Mesenchymal stem cell (in vitro differentiated cells and primary cell): ENCODE data around the gene SLC5A3.

ENCODE experiments used
- DNase-seq: peaks from one replicate; pipeline ENCODE4 v3.0.0-alpha.2; 2013
- H2AFZ ChIP-seq: one replicate; pipeline ENCODE4 v1.6.1; 2013; ENCODE audit warnings: low read depth, mild to moderate bottlenecking, control low read depth, inconsistent platforms, low read length, moderate library complexity
- H2AK5ac ChIP-seq: 2 replicates; pipeline ENCODE4 v1.6.1; 2013; ENCODE audit warnings: low read length, moderate library complexity, mild to moderate bottlenecking, inconsistent platforms; ENCODE audit not compliant: severe bottlenecking
- H2BK120ac ChIP-seq: one replicate; pipeline ENCODE4 v1.6.1; 2013; ENCODE audit warnings: low read depth, mild to moderate bottlenecking, inconsistent platforms, low read length, moderate library complexity
- H2BK12ac ChIP-seq, 2 experiments: one replicate each; pipeline ENCODE4 v1.6.1; 2013; ENCODE audit warnings: inconsistent platforms in 2 of 2, low read length in 2 of 2, mild to moderate bottlenecking in 2 of 2, moderate library complexity in 2 of 2, control low read depth in 1 of 2
- H2BK15ac ChIP-seq: one replicate; pipeline ENCODE4 v1.6.1; 2013; ENCODE audit warnings: mild to moderate bottlenecking, low read depth, inconsistent platforms; ENCODE audit not compliant: poor library complexity, severe bottlenecking
- H2BK5ac ChIP-seq: 2 replicates; pipeline ENCODE4 v1.6.1; 2013; ENCODE audit warnings: low read depth, mild to moderate bottlenecking, low read length, control low read depth, inconsistent platforms; ENCODE audit not compliant: poor library complexity, severe bottlenecking
- H3K14ac ChIP-seq, 2 experiments: one replicate each; pipeline ENCODE4 v1.6.1; 2013; ENCODE audit warnings: inconsistent platforms in 2 of 2, low read length in 2 of 2, control low read depth in 1 of 2, mild to moderate bottlenecking in 1 of 2, moderate library complexity in 1 of 2
- H3K18ac ChIP-seq, 2 experiments: one replicate each; pipeline ENCODE4 v1.6.1; 2013; ENCODE audit warnings: inconsistent platforms in 2 of 2, low read length in 2 of 2, control low read depth in 1 of 2, low read depth in 1 of 2, mild to moderate bottlenecking in 1 of 2
- H3K23ac ChIP-seq, 2 experiments: one replicate each; pipeline ENCODE4 v1.6.1; 2013; ENCODE audit warnings: inconsistent platforms in 2 of 2, low read length in 2 of 2, mild to moderate bottlenecking in 2 of 2, moderate library complexity in 2 of 2, control low read depth in 1 of 2
- H3K27ac ChIP-seq: 2 replicates; pipeline ENCODE4 v1.5.1; 2013; ENCODE audit warnings: mild to moderate bottlenecking, moderate library complexity, low read length, control low read depth, inconsistent platforms; ENCODE audit not compliant: poor library complexity, severe bottlenecking
- H3K27me3 ChIP-seq, 2 experiments: 2 replicates each; pipeline versions ENCODE4 v1.6.1 to v1.7.0; 2013; ENCODE audit warnings: low read length in 2 of 2, mild to moderate bottlenecking in 2 of 2, moderate library complexity in 2 of 2, control low read depth in 1 of 2, inconsistent platforms in 1 of 2; ENCODE audit not compliant: control insufficient read depth in 1 of 2, insufficient read depth in 1 of 2
- H3K36me3 ChIP-seq, 2 experiments: 2 replicates each; pipeline versions ENCODE4 v1.6.1 to v1.7.0; 2013; ENCODE audit warnings: low read length in 2 of 2, control low read depth in 1 of 2, inconsistent platforms in 1 of 2, low read depth in 1 of 2, mild to moderate bottlenecking in 1 of 2; ENCODE audit not compliant: insufficient read depth in 2 of 2, control insufficient read depth in 1 of 2
- H3K4ac ChIP-seq, 2 experiments: one replicate each; pipeline ENCODE4 v1.6.1; 2013; ENCODE audit warnings: inconsistent platforms in 2 of 2, low read length in 2 of 2, mild to moderate bottlenecking in 2 of 2, moderate library complexity in 2 of 2, control low read depth in 1 of 2, low read depth in 1 of 2
- H3K4me1 ChIP-seq: 2 replicates; pipeline ENCODE4 v1.6.1; 2013; ENCODE audit warnings: low read depth, low read length, control low read depth; ENCODE audit not compliant: control insufficient read depth, insufficient read depth
- H3K4me2 ChIP-seq: 2 replicates; pipeline ENCODE4 v1.6.1; 2013; ENCODE audit warnings: low read length, mild to moderate bottlenecking, inconsistent platforms; ENCODE audit not compliant: poor library complexity, severe bottlenecking
- H3K4me3 ChIP-seq, 2 experiments: 2 replicates each; pipeline versions ENCODE4 v1.5.1 to v1.7.0; 2013; ENCODE audit warnings: low read length in 2 of 2, mild to moderate bottlenecking in 2 of 2, control low read depth in 1 of 2, low read depth in 1 of 2; ENCODE audit not compliant: insufficient read depth in 1 of 2
- H3K79me1 ChIP-seq: replicated peaks from 2 replicates; pipeline ENCODE4 v1.6.1; 2013; ENCODE audit warnings: mild to moderate bottlenecking, control low read depth, low read length, inconsistent platforms; ENCODE audit not compliant: poor library complexity, severe bottlenecking
- H3K9ac ChIP-seq: 2 replicates; pipeline ENCODE4 v1.7.0; 2013; ENCODE audit warnings: mild to moderate bottlenecking, low read length, moderate library complexity
- H3K9me3 ChIP-seq: 2 replicates; pipeline ENCODE4 v1.7.0; 2013; ENCODE audit warnings: mild to moderate bottlenecking, low read length; ENCODE audit not compliant: control insufficient read depth
- H4K8ac ChIP-seq: one replicate; pipeline ENCODE4 v1.6.1; 2013; ENCODE audit warnings: inconsistent platforms, mild to moderate bottlenecking, low read length, moderate library complexity
- H4K91ac ChIP-seq: one replicate; pipeline ENCODE4 v1.6.1; 2013; ENCODE audit warnings: mild to moderate bottlenecking, low read length, inconsistent platforms
- WGBS: methylation state at CpG from one replicate; pipeline ENCODE4 v1.1.7; 2013; ENCODE audit warnings: mixed read lengths; 5-methylcytosine and 5-hydroxymethylcytosine counted together

Gene SLC5A3

GRCh38 chr21:34046917-34047316 is 26.5 kb upstream of the SLC5A3 start:
- Histone ChIP-seq H3K79me1 (no peaks in the 10 kb centered on the region), H3K23ac (no peak overlapping the region), H3K18ac (no peak overlapping the region), H2BK15ac (no peak overlapping the region), H3K27me3 (no peaks in the 10 kb centered on the region), H3K4me2 (no peak overlapping the region), H3K14ac (no peak overlapping the region), H3K4ac (no peak overlapping the region), H3K27ac (no peak overlapping the region), H4K8ac (no peak overlapping the region), H3K9ac (no peak overlapping the region), H3K4me3 (no peak overlapping the region), H3K9me3 (no peaks in the 10 kb centered on the region), H2AK5ac (no peak overlapping the region), H3K36me3 (no peaks in the 10 kb centered on the region), H3K4me1 (no peaks in the 10 kb centered on the region), H2BK5ac (no peak overlapping the region), H2BK120ac (no peak overlapping the region), H4K91ac (no peak overlapping the region), H2AFZ (no peak overlapping the region), H2BK12ac (no peak overlapping the region)
- no peak for DNase-seq
- WGBS, result 92% methylated on average over 4 of the region's 6 CpGs

- Histone ChIP-seq H3K4me1 (no peaks in the 10 kb centered on the region), H2BK120ac (no peak overlapping the region), H4K8ac (no peak overlapping the region), H3K79me1 (no peaks in the 10 kb centered on the region), H3K27ac (no peak overlapping the region), H3K4ac (no peak overlapping the region), H3K14ac (no peak overlapping the region), H3K18ac (no peak overlapping the region), H3K23ac (no peak overlapping the region), H3K4me2 (no peak overlapping the region), H3K9me3 (no peaks in the 10 kb centered on the region), H2BK5ac (no peak overlapping the region), H4K91ac (no peak overlapping the region), H3K4me3 (no peak overlapping the region), H3K9ac (no peak overlapping the region), H3K36me3 (no peaks in the 10 kb centered on the region), H2BK12ac (no peak overlapping the region), H2AFZ (no peak overlapping the region), H3K27me3 (no peaks in the 10 kb centered on the region), H2BK15ac (no peak overlapping the region), H2AK5ac (no peak overlapping the region)
- no peak for DNase-seq
Measured at GRCh38 chr21:34047835-34048234, 25.5 kb upstream of the SLC5A3 start.

GRCh38 chr21:34052171-34052570 is 21.2 kb upstream of the SLC5A3 start:
- no peak overlapping the region for H3K4ac ChIP-seq

GRCh38 chr21:34054259-34054658 is 19.1 kb upstream of the SLC5A3 start:
- 84% methylated on average over 4 of the region's 4 CpGs for WGBS
- no peak overlapping the region for H2BK5ac ChIP-seq

More at GRCh38 chr21:34052171-34052570, 21.2 kb upstream of the SLC5A3 start:
- no peak overlapping the region for H3K4me2 ChIP-seq
- no peaks in the 10 kb centered on the region for H3K27me3 ChIP-seq
- H3K9me3 ChIP-seq, result no peaks in the 10 kb centered on the region
- H2AFZ ChIP-seq, result no peak overlapping the region
- H2BK5ac ChIP-seq, result no peak overlapping the region
- no peak overlapping the region for H3K23ac ChIP-seq
- H3K18ac ChIP-seq, result no peak overlapping the region
- no peak for DNase-seq
- no peak overlapping the region for H4K91ac ChIP-seq
- no peak overlapping the region for H3K9ac ChIP-seq
- H3K4me1 ChIP-seq, result no peaks in the 10 kb centered on the region
- no peak overlapping the region for H3K14ac ChIP-seq
- H3K27ac ChIP-seq, result no peak overlapping the region
- H2BK15ac ChIP-seq, result no peak overlapping the region
- no peak overlapping the region for H2AK5ac ChIP-seq
- H3K4me3 ChIP-seq, result no peak overlapping the region
- H3K79me1 ChIP-seq, result no peaks in the 10 kb centered on the region
- no peak overlapping the region for H2BK120ac ChIP-seq
- no peaks in the 10 kb centered on the region for H3K36me3 ChIP-seq
- H2BK12ac ChIP-seq, result no peak overlapping the region
- 97% methylated on average over 5 of the region's 5 CpGs for WGBS
- H4K8ac ChIP-seq, result no peak overlapping the region

More at GRCh38 chr21:34054259-34054658, 19.1 kb upstream of the SLC5A3 start:
- no peak overlapping the region for H2AK5ac ChIP-seq
- H3K4me3 ChIP-seq, result no peak overlapping the region
- no peak overlapping the region for H2AFZ ChIP-seq
- H3K23ac ChIP-seq, result no peak overlapping the region
- no peaks in the 10 kb centered on the region for H3K36me3 ChIP-seq
- H3K4me1 ChIP-seq, result no peaks in the 10 kb centered on the region
- H3K4me2 ChIP-seq, result no peak overlapping the region
- H2BK15ac ChIP-seq, result no peak overlapping the region
- H3K18ac ChIP-seq, result no peak overlapping the region
- H2BK120ac ChIP-seq, result no peak overlapping the region
- H4K8ac ChIP-seq, result no peak overlapping the region
- H3K79me1 ChIP-seq, result no peaks in the 10 kb centered on the region
- H4K91ac ChIP-seq, result no peak overlapping the region
- no peak overlapping the region for H2BK12ac ChIP-seq
- H3K9me3 ChIP-seq, result no peaks in the 10 kb centered on the region
- H3K27me3 ChIP-seq, result no peaks in the 10 kb centered on the region
- no peak overlapping the region for H3K27ac ChIP-seq
- H3K14ac ChIP-seq, result no peak overlapping the region
- no peak overlapping the region for H3K9ac ChIP-seq
- no peak overlapping the region for H3K4ac ChIP-seq
- DNase-seq, result no peak
